Right lobe of liver (tissue), 4 donors: ENCODE measurements around the gene IMP4.

Experiments used
- POLR2A ChIP-seq: fragments of 450-650 bp; IDR thresholded peaks from one replicate; pipeline ENCODE4 v1.6.1; 2017; ENCODE audit warnings: antibody characterized with exemption, mild to moderate bottlenecking
- TF ChIP-seq, protein P1 (sequence below), 4 donors: fragments of 200-600 bp in 3 of 4; fragments of 450-650 bp in 1 of 4; IDR thresholded peaks; one replicate each; pipeline versions ENCODE4 v1.5.1 to v1.8.0; 2016 to 2022; ENCODE audit warnings: antibody characterized with exemption in 4 of 4, mild to moderate bottlenecking in 2 of 4
- donor health status: DM: no; HTN: no; CAD: no.
- donor health status: DM: no; HTN: no; CAD: no.
- donor health status: DM: no; HTN: yes; CAD: no.

DNA sequence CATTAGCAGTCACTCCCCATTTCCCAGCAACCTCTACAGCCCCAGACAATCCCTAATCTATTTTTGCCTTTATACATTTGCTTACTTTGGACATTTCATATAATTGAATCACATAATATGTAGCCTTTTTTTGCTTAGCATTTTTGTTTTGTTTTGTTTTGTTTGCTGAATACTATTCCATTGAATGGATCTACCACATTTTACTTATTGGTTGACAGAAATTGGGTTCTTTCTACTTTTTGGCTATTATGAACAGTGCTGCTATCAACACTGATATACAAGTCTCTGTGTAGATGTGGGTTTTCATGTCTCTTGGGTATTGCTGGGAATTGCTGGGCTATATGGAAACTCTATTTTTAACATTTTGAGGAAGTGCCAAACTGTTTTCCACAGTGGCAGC lies 20.8 kb downstream of the IMP4 start:
- TF ChIP-seq, protein P1, sequence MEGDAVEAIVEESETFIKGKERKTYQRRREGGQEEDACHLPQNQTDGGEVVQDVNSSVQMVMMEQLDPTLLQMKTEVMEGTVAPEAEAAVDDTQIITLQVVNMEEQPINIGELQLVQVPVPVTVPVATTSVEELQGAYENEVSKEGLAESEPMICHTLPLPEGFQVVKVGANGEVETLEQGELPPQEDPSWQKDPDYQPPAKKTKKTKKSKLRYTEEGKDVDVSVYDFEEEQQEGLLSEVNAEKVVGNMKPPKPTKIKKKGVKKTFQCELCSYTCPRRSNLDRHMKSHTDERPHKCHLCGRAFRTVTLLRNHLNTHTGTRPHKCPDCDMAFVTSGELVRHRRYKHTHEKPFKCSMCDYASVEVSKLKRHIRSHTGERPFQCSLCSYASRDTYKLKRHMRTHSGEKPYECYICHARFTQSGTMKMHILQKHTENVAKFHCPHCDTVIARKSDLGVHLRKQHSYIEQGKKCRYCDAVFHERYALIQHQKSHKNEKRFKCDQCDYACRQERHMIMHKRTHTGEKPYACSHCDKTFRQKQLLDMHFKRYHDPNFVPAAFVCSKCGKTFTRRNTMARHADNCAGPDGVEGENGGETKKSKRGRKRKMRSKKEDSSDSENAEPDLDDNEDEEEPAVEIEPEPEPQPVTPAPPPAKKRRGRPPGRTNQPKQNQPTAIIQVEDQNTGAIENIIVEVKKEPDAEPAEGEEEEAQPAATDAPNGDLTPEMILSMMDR (IDR thresholded peaks at IDR 0.05), result no peak
- TF ChIP-seq POLR2A, result no peak
